GM12891 (cell line): ENCODE measurements around the gene YWHAG.
"Not testable (repeated sequence)": the region's sequence is repeated elsewhere in the genome, so short reads cannot be mapped to it uniquely, and the experiment has no call there.

Source experiments
- DNase-seq: peaks from one replicate; pipeline ENCODE4 v3.0.0; 2011; ENCODE audit warnings: low spot score; ENCODE audit not compliant: insufficient read length
- FAIRE-seq: peaks from 2 replicates; lab custom pipeline; 2011; peaks lifted over from hg19 to GRCh38; lab: Jason Lieb, UNC
- PAX5 ChIP-seq: IDR thresholded peaks from 2 replicates; pipeline ENCODE4 v1.6.1; 2011; ENCODE audit warnings: low read length, moderate library complexity, mild to moderate bottlenecking; ENCODE audit not compliant: insufficient read depth, severe bottlenecking
- POLR2A ChIP-seq: IDR thresholded peaks from 2 replicates; pipeline ENCODE4 v1.6.1; 2011; ENCODE audit warnings: low read depth, low read length, control low read depth
- POLR2AphosphoS5 ChIP-seq: IDR thresholded peaks from 2 replicates; pipeline ENCODE4 v1.6.1; 2011; ENCODE audit warnings: low read depth, low read length, control low read depth
- POU2F2 ChIP-seq: IDR thresholded peaks from 2 replicates; pipeline ENCODE4 v1.6.1; 2011; ENCODE audit warnings: low read depth, mild to moderate bottlenecking, control low read depth, low read length, moderate library complexity
- SPI1 ChIP-seq: IDR thresholded peaks from 2 replicates; pipeline ENCODE4 v1.6.1; 2011; ENCODE audit warnings: low read depth, low read length, control low read depth
- TAF1 ChIP-seq: IDR thresholded peaks from 2 replicates; pipeline ENCODE4 v1.6.1; 2011; ENCODE audit warnings: low read depth, low read length, control low read depth

Gene YWHAG

GRCh38 chr7:76337147-76337546, 21.6 kb downstream of the YWHAG start:
- FAIRE-seq (no peak), DNase-seq (no peak)
- TF ChIP-seq TAF1 (no peak), PAX5 (no peak), POU2F2 (no peak), POLR2A (no peak), SPI1 (no peak), POLR2AphosphoS5 (no peak)

- DNase-seq (no peak), FAIRE-seq (no peak)
- no peak for TF ChIP-seq TAF1
- no peak for TF ChIP-seq POLR2A
- no peak for TF ChIP-seq PAX5
- TF ChIP-seq POLR2AphosphoS5, result no peak
- TF ChIP-seq SPI1, result no peak
Measured at GRCh38 chr7:76336094-76336493, 22.7 kb downstream of the YWHAG start.

- DNase-seq, FAIRE-seq: not testable (repeated sequence)
Measured at GRCh38 chr7:76335417-76335816, 23.4 kb downstream of the YWHAG start.

- FAIRE-seq (no peak), DNase-seq (no peak)
- TF ChIP-seq POLR2AphosphoS5, result 0 out of 2 replicates have a peak, but pooled peaks have one; percentile 34
- TF ChIP-seq PAX5, result no peak
Measured at GRCh38 chr7:76334320-76334967, 24.3 kb downstream of the YWHAG start.

GRCh38 chr7:76333511-76334101, 25.2 kb downstream of the YWHAG start:
- TF ChIP-seq TAF1 (no peak), POU2F2 (no peak), POLR2AphosphoS5 (no peak), POLR2A (no peak), PAX5 (no peak), SPI1 (no peak)
- FAIRE-seq (no peak), DNase-seq (no peak)

- TF ChIP-seq POLR2A, result 0 out of 2 replicates have a peak, but pooled peaks have one; percentile 25
- no peak for TF ChIP-seq SPI1
- FAIRE-seq (no peak), DNase-seq (no peak)
Measured at GRCh38 chr7:76332078-76332477, 26.7 kb downstream of the YWHAG start.

- no peak for TF ChIP-seq POU2F2
- TF ChIP-seq SPI1, result no peak
- TF ChIP-seq TAF1, result no peak
- no peak for TF ChIP-seq PAX5
- TF ChIP-seq POLR2AphosphoS5, result no peak
- no peak for TF ChIP-seq POLR2A
- no peak for DNase-seq
- no peak for FAIRE-seq
Measured at GRCh38 chr7:76330673-76331072, 28.1 kb downstream of the YWHAG start.

GRCh38 chr7:76330261-76330660, 28.5 kb downstream of the YWHAG start:
- TF ChIP-seq POLR2AphosphoS5 (no peak; the same call in 1 of the 2 replicates), SPI1 (no peak), POLR2A (no peak)
- no peak for FAIRE-seq
- no peak for DNase-seq

- FAIRE-seq (no peak), DNase-seq (no peak)
- TF ChIP-seq POLR2AphosphoS5 (no peak), TAF1 (no peak), PAX5 (no peak), POU2F2 (no peak), SPI1 (no peak), POLR2A (no peak)
Measured at GRCh38 chr7:76329479-76329878, 29.3 kb downstream of the YWHAG start.

- FAIRE-seq, result no peak
- DNase-seq, result no peak
- no peak for TF ChIP-seq SPI1
- no peak for TF ChIP-seq POLR2A
- no peak for TF ChIP-seq POU2F2
- no peak for TF ChIP-seq TAF1
- TF ChIP-seq POLR2AphosphoS5, result no peak
- TF ChIP-seq PAX5, result no peak
Measured at GRCh38 chr7:76328389-76328788, 30.4 kb downstream of the YWHAG start.

GRCh38 chr7:76327610-76328009, 31.2 kb downstream of the YWHAG start:
- FAIRE-seq (no peak), DNase-seq (no peak)
- 0 out of 2 replicates have a peak, but pooled peaks have one; percentile 24 for TF ChIP-seq POLR2AphosphoS5
- TF ChIP-seq SPI1, result peak; percentile 42; the same call in 1 of the 2 replicates
- no peak for TF ChIP-seq TAF1
